ENCODE data around the gene RYR3.

GRCh38 chr15:33830351-33830750 lies 519.6 kb downstream of the RYR3 start:
- TF ChIP-seq POLR2A (IDR thresholded peaks at IDR 0.05; ENCODE audit: low read length), result no peak
- no peak for TF ChIP-seq GATA1 (IDR thresholded peaks at IDR 0.05; ENCODE audit: low read depth, low read length)
